ENCODE results near the gene MACROD2. TPM values are rescaled to one million over a fixed set of nuclear protein-coding genes. Genes with fewer than 3 reads are reported as not detected.

Gene MACROD2
- 36.7 and 37.2 TPM in 2 replicates for polyA plus RNA-seq

DNA sequence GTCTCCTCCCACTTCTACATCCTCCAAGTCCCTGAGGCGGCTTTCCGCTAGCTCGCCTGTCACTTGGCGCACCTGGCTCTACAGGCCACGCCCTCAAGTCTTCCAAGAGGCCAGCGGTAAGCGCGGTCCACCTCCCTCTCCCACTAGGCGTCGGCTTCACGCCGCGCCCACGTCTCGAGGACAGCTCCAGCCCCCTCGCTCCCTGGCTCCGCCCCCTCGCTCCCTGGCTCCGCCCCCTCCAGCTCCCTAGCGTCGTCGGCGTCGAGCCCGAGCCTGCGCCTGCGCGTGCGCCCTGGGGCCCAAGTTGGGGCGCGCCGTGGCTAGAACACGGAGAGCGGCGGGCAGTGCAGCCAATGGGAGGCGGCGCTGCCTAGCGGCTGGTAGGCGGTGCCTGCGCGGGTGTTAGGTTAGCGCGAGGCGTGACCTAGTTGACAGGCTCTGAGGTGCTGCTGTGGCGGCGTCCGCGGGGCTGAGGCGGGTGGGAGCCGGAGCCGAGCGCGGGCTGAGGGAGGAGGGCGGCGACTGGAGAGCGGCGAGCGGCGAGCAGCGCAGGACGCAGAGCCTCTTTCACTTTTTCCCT is at the start of gene MACROD2:
TSS of gene MACROD2 (plus strand) at position 431 of the 580 bp plus-strand sequence.

DNA sequence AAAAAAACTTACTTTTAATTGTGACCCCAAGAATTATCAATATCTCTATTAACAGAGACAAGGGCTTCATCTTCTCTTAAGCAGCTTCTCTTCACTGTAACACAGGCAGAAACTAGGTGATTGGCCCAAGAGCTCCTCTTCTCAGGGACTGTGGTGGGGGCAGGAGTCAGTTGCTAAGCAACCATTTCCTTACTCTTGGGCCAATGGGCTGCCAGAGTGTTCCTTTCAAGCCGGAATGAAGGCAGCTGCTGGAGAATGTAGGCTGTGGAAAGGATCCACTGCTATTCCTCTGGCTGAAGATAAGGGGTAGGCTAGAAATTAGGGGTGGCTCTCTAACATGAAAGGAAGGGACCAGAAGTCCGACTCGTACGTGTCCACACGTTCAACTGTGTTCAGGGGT is 4.9 kb upstream of the MACROD2 start, which contains the start of gene SEL1L2:
TSS of gene SEL1L2 (minus strand) at position 150 of the 400 bp plus-strand sequence. CDS start at position 70, 80 bp downstream.

GRCh38 chr20:14337400-14338171 is 342.3 kb downstream of the MACROD2 start, which contains the start of gene FLRT3:
Gene FLRT3, minus strand, starts transcription at chr20:14337612. Its CDS starts 10,106 bp downstream, at chr20:14327506.

Other genes with a start within 250 kb of the MACROD2 start
- 38.7 and 44.8 TPM in 2 replicates for gene ESF1, start 210.6 kb upstream of the MACROD2 start, polyA plus RNA-seq
- 92.6 and 103 TPM in 2 replicates for gene NDUFAF5, start 210.5 kb upstream of the MACROD2 start, polyA plus RNA-seq
- gene SEL1L2, start 4.9 kb upstream of the MACROD2 start, polyA plus RNA-seq: 2.1 and 5.0 TPM in 2 replicates

Measured in Purkinje cell (primary cell).